Coronary artery (tissue), 2 donors: ENCODE results near the gene NIF3L1.

Source experiments
- DNase-seq: peaks from one replicate; pipeline ENCODE4 v3.0.0-alpha.2; 2017; ENCODE audit warnings: low spot score
- H3K27ac ChIP-seq, 2 donors: fragments of 200-600 bp; sonication (generic); one replicate each; pipeline ENCODE4 v1.5.1; 2016 to 2019
- H3K4me3 ChIP-seq: fragments of 200-600 bp; sonication (generic); 2 replicates; pipeline ENCODE4 v1.5.1; 2016; ENCODE audit warnings: mild to moderate bottlenecking, moderate library complexity
- TF ChIP-seq, protein P1 (sequence below): fragments of 200-600 bp; sonication (generic); IDR thresholded peaks from one replicate; pipeline ENCODE4 v1.5.1; 2019; ENCODE audit warnings: antibody characterized with exemption

NIF3L1 gene

DNA sequence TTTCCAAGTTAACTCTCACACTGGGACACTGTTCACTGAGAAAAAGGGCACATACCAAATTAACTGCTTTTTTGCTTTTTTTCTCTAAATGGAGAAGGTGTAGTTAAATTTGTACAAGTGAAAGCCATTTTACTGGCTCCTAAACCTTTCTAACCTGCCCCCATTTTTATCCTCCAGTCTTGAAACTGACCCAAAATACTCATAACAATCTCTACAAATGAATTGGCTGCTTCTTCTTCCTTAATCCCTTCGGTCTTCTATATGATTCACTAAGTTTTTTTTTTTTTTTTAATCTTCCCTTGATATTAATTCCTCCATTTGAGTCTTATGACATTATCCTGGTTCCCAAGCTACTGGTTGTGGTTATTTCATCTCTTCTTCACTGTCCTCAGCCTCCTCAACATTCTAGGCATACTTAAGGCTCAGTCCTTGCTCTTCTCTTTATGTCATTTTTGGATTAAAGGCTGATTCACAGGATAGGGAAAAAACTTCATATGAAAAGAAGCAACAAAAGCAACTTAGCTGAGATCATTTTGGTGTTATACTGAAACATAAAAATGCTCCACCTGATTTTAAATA lies 54.4 kb downstream of the NIF3L1 start:
- Histone ChIP-seq H3K4me3 (no peak overlapping the region), H3K27ac (no peak overlapping the region)
- TF ChIP-seq, protein P1, sequence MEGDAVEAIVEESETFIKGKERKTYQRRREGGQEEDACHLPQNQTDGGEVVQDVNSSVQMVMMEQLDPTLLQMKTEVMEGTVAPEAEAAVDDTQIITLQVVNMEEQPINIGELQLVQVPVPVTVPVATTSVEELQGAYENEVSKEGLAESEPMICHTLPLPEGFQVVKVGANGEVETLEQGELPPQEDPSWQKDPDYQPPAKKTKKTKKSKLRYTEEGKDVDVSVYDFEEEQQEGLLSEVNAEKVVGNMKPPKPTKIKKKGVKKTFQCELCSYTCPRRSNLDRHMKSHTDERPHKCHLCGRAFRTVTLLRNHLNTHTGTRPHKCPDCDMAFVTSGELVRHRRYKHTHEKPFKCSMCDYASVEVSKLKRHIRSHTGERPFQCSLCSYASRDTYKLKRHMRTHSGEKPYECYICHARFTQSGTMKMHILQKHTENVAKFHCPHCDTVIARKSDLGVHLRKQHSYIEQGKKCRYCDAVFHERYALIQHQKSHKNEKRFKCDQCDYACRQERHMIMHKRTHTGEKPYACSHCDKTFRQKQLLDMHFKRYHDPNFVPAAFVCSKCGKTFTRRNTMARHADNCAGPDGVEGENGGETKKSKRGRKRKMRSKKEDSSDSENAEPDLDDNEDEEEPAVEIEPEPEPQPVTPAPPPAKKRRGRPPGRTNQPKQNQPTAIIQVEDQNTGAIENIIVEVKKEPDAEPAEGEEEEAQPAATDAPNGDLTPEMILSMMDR = no peak
- DNase-seq = no peak

DNA sequence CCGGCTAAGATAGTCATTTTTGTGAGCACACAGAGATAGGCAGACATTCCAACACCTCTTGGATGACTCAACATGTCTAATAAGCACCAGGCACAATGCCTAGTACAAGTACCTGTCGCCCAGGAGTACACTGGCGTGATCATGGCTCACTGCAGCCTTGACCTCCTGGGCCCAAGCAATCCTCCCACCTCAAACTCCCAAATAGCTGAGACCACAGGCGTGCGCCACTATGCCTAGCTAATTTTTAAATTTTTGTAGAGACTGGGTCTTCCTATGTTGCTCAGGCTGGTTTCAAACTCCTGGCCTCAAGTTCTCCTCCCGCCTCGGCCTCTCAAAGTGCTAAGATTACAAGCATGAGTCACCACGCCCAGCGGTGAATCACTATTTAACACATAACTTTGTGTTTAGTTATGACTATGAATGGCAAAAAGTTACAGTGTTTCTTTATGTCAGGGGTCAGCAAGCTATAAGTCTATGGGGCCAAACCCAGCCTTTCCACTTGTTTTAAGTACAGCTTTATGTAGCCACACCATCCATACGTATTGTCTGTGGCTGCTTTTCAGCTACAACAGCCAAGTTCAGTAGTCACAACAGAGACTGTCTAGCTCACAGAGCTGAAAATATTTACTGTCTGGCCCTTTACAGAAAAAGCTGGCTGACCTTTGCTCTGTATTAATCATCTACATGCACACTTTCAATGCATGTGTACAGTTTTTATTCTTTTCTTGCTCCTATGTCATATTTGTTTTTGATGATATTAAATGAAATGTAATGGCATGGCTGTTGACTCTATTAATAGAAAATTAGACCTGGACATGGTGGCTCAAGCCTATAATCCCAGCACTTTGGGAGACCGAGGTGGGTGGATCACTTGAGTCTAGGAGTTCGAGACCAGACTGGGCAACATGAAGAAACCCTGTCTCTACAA lies 55.6 kb downstream of the NIF3L1 start:
- Histone ChIP-seq H3K4me3 (no peak overlapping the region), H3K27ac (no peak overlapping the region)

DNA sequence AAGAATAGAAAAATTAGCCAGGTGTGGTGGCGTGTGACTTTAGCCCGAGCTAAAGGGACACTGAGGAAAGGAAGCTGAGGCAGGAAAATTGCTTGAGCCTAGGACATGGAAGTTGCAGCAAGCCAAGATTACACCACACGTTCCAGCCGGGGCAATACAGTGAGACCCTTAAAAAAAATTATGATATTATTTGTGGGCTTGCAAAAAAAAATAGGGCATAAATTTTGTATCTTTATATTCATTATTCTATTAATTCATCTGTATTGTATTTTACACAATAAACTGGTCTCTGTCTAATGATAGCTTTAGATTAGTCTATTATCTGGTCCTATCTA lies 56.2 kb downstream of the NIF3L1 start:
- no peak overlapping the region for H3K27ac ChIP-seq
- no peak overlapping the region for H3K4me3 ChIP-seq
- no peak for DNase-seq
- TF ChIP-seq, protein P1 = no peak

More for the DNA sequence above, 55.6 kb downstream of the NIF3L1 start:
- no peak for DNase-seq
- TF ChIP-seq, protein P1 = no peak

DNA sequence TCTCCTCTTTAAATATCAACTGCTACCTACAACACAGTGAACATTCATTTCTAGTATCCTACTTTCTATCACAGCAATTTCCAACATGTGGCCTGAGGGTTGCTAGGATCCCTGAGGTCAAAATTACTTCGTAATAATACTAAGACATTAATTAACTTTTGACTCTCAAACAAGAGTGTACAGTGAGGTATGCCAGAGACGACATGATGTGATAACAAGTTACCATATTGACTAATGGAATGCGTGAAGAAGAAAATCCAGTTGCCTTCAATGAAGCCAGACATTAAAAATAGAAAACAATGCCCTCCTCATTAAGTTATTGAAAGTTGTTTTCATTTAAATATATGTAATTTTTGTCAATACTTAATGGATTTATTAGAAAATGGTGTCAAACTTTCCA lies 61.2 kb downstream of the NIF3L1 start:
- no peak for DNase-seq
- H3K27ac ChIP-seq = no peak overlapping the region
- TF ChIP-seq, protein P1 = no peak
- no peak overlapping the region for H3K4me3 ChIP-seq
